LHCN-M2 (cell line): ENCODE results near the gene KLC4. TPM values are rescaled to one million over a fixed set of nuclear protein-coding genes. Genes with fewer than 3 reads are reported as not detected.

Experiments used
- DNase-seq: peaks from one replicate; pipeline ENCODE4 v3.0.0-alpha.2; 2012; ENCODE audit warnings: low read depth
- polyA plus RNA-seq: library from polyadenylated mRNA; unstranded; fragments of >200 nt; gene quantifications from one replicate; pipeline ENCODE4 v1.2.1, GENCODE V29; 2012; ENCODE audit warnings: missing spikeins
- total RNA-seq: library from RNA; depleted of rRNA; stranded (reverse); fragments of >200 nt; gene quantifications from 2 replicates; pipeline ENCODE4 v1.2.3, GENCODE V29; 2014; rRNA removed

The KLC4 gene
- total RNA-seq, result 10.6 and 11.2 TPM in 2 replicates
- 11.3 TPM for polyA plus RNA-seq

GRCh38 chr6:43059168-43060033, at the start of gene KLC4, which contains the start of gene MRPL2:
TSS of gene KLC4 (plus strand) at chr6:43059631. CDS start at chr6:43061336, 1,705 bp downstream.
TSS of gene MRPL2 (minus strand) at chr6:43059434. CDS start at chr6:43059381, 53 bp downstream.
- peak; percentile 98 for DNase-seq

- no peak for DNase-seq
Observed at GRCh38 chr6:43011207-43011606, 48.2 kb upstream of the KLC4 start.

GRCh38 chr6:43012364-43012763, 47.1 kb upstream of the KLC4 start:
- DNase-seq, result no peak

GRCh38 chr6:43013097-43013842, 46.2 kb upstream of the KLC4 start:
- no peak for DNase-seq

- peak; percentile 100 for DNase-seq
Observed at GRCh38 chr6:43013843-43014433, 45.5 kb upstream of the KLC4 start, which contains the start of the genes KLHDC3 and MEA1. TSS of gene KLHDC3 (plus strand) at chr6:43014249. CDS start at chr6:43017193, 2,944 bp downstream. TSS of gene MEA1 (minus strand) at chr6:43013946. CDS start at chr6:43013813, 133 bp downstream.

- peak; percentile 26 for DNase-seq
Observed at GRCh38 chr6:43014434-43014909, 45.0 kb upstream of the KLC4 start.

- no peak for DNase-seq
Observed at GRCh38 chr6:43016176-43016942, 43.1 kb upstream of the KLC4 start.

- no peak for DNase-seq
Observed at GRCh38 chr6:43016943-43017334, 42.5 kb upstream of the KLC4 start.

GRCh38 chr6:43019152-43019551, 40.3 kb upstream of the KLC4 start:
- no peak for DNase-seq

GRCh38 chr6:43020052-43020705, 39.3 kb upstream of the KLC4 start:
- DNase-seq, result no peak

- peak; percentile 45 for DNase-seq
Observed at GRCh38 chr6:43020847-43021246, 38.6 kb upstream of the KLC4 start.

- DNase-seq, result peak; percentile 68
Observed at GRCh38 chr6:43021270-43022047, 38.0 kb upstream of the KLC4 start, which contains the start of gene RRP36. TSS of gene RRP36 (plus strand) at chr6:43021623. CDS start at chr6:43021655, 32 bp downstream.

GRCh38 chr6:43024436-43024835, 35.0 kb upstream of the KLC4 start:
- DNase-seq, result no peak

- DNase-seq, result no peak
Observed at GRCh38 chr6:43026365-43026764, 33.1 kb upstream of the KLC4 start.

GRCh38 chr6:43029120-43029519, 30.3 kb upstream of the KLC4 start:
- DNase-seq, result no peak

- no peak for DNase-seq
Observed at GRCh38 chr6:43032326-43032725, 27.1 kb upstream of the KLC4 start.

- DNase-seq, result no peak
Observed at GRCh38 chr6:43033496-43034189, 25.8 kb upstream of the KLC4 start.

GRCh38 chr6:43034190-43034525, 25.3 kb upstream of the KLC4 start:
- DNase-seq, result no peak
